HEK293T (cell line): Measurements from ENCODE around the gene GALNT15.

Experiments used
- BHLHE40 ChIP-seq: fragments of 450-650 bp; IDR thresholded peaks from 2 replicates; pipeline ENCODE4 v1.6.1; 2016; ENCODE audit warnings: mild to moderate bottlenecking, moderate library complexity, borderline replicate concordance
- ELF4 ChIP-seq: fragments of 450-650 bp; IDR thresholded peaks from 2 replicates; pipeline ENCODE4 v1.6.1; 2017; ENCODE audit warnings: antibody characterized with exemption
- FOXA1 ChIP-seq: fragments of 450-650 bp; IDR thresholded peaks from 2 replicates; pipeline ENCODE4 v1.6.1; 2016; ENCODE audit warnings: mild to moderate bottlenecking
- FOXK2 ChIP-seq: fragments of 450-650 bp; IDR thresholded peaks from 2 replicates; pipeline ENCODE4 v1.6.1; 2016; ENCODE audit warnings: mild to moderate bottlenecking
- FOXM1 ChIP-seq: fragments of 450-650 bp; IDR thresholded peaks from 2 replicates; pipeline ENCODE4 v1.6.1; 2017; ENCODE audit warnings: mild to moderate bottlenecking, borderline replicate concordance
- HDGF ChIP-seq: fragments of 450-650 bp; IDR thresholded peaks from 2 replicates; pipeline ENCODE4 v1.6.1; 2017; ENCODE audit warnings: antibody characterized with exemption, borderline replicate concordance
- NFRKB ChIP-seq: fragments of 450-650 bp; IDR thresholded peaks from 2 replicates; pipeline ENCODE4 v1.6.1; 2016; ENCODE audit warnings: mild to moderate bottlenecking, moderate library complexity
- PKNOX1 ChIP-seq: fragments of 450-650 bp; IDR thresholded peaks from 2 replicates; pipeline ENCODE4 v1.6.1; 2016
- SP1 ChIP-seq: fragments of 450-650 bp; IDR thresholded peaks from 2 replicates; pipeline ENCODE4 v1.6.1; 2017
- SUZ12 ChIP-seq: fragments of 450-650 bp; IDR thresholded peaks from 2 replicates; pipeline ENCODE4 v1.6.1; 2016; ENCODE audit warnings: mild to moderate bottlenecking
- ZNF384 ChIP-seq: fragments of 450-650 bp; IDR thresholded peaks from 2 replicates; pipeline ENCODE4 v1.6.1; 2016

- TF ChIP-seq ELF4 (no peak), FOXM1 (no peak), ZNF384 (no peak), SP1 (no peak), FOXA1 (no peak), BHLHE40 (no peak), PKNOX1 (no peak), HDGF (no peak), FOXK2 (no peak), SUZ12 (no peak), NFRKB (no peak)
These were observed 8.1 kb downstream of the GALNT15 start for GRCh38 chr3:16182612-16183011.
